Loucy (cell line): ENCODE measurements around the gene SMYD1.
"Not testable (repeated sequence)": the region's sequence is repeated elsewhere in the genome, so short reads cannot be mapped to it uniquely, and the experiment has no call there.

Source experiments
- H2AFZ ChIP-seq: fragments of 200-600 bp; sonication (generic); 2 replicates; pipeline ENCODE4 v1.6.0; 2016; ENCODE audit warnings: antibody characterized with exemption, mild to moderate bottlenecking, low read length, moderate library complexity
- H3F3A ChIP-seq: fragments of 200-600 bp; 2 replicates; pipeline ENCODE4 v1.6.0; 2016; ENCODE audit warnings: antibody characterized with exemption, low read depth, mild to moderate bottlenecking
- H3K27me3 ChIP-seq: fragments of 200-600 bp; sonication (generic); 2 replicates; pipeline ENCODE4 v1.6.1; 2014; ENCODE audit warnings: low read length, mild to moderate bottlenecking; ENCODE audit not compliant: insufficient read depth, poor library complexity, severe bottlenecking
- H3K36me3 ChIP-seq: fragments of 200-600 bp; sonication (generic); 2 replicates; pipeline ENCODE4 v1.6.1; 2016; ENCODE audit warnings: low read length; ENCODE audit not compliant: insufficient read depth
- H3K4me1 ChIP-seq: fragments of 200-600 bp; sonication (generic); 2 replicates; pipeline ENCODE4 v1.5.1; 2014; ENCODE audit warnings: low read length, mild to moderate bottlenecking; ENCODE audit not compliant: insufficient read depth, poor library complexity, severe bottlenecking
- H3K4me2 ChIP-seq: fragments of 200-600 bp; sonication (generic); 2 replicates; pipeline ENCODE4 v1.6.0; 2014; ENCODE audit warnings: antibody characterized with exemption, low read length, low read depth, mild to moderate bottlenecking; ENCODE audit not compliant: poor library complexity, severe bottlenecking
- H3K4me3 ChIP-seq: fragments of 200-600 bp; sonication (generic); 2 replicates; pipeline ENCODE4 v1.5.1; 2014; ENCODE audit warnings: low read length, mild to moderate bottlenecking, mixed read lengths; ENCODE audit not compliant: poor library complexity, severe bottlenecking
- H3K79me2 ChIP-seq: fragments of 200-600 bp; sonication (generic); 2 replicates; pipeline ENCODE4 v1.6.1; 2014; ENCODE audit warnings: low read length; ENCODE audit not compliant: insufficient read depth
- H3K9ac ChIP-seq: fragments of 200-600 bp; sonication (generic); 2 replicates; pipeline ENCODE4 v1.6.0; 2014; ENCODE audit warnings: mild to moderate bottlenecking, low read depth, low read length, moderate library complexity; ENCODE audit not compliant: poor library complexity, severe bottlenecking
- H3K9me2 ChIP-seq: fragments of 200-600 bp; sonication (generic); replicated peaks from 2 replicates; pipeline ENCODE4 v1.6.1; 2016; ENCODE audit warnings: low read depth, low read length, mixed read lengths
- H3K9me3 ChIP-seq: fragments of 200-600 bp; sonication (generic); 2 replicates; pipeline ENCODE4 v1.6.1; 2014; ENCODE audit warnings: mild to moderate bottlenecking, antibody characterized with exemption, low read length, low read depth; ENCODE audit not compliant: insufficient read depth
- H4K20me1 ChIP-seq: fragments of 200-600 bp; sonication (generic); 2 replicates; pipeline ENCODE4 v1.6.0; 2014; ENCODE audit warnings: antibody characterized with exemption, low read length, mild to moderate bottlenecking; ENCODE audit not compliant: insufficient read depth, poor library complexity, severe bottlenecking
- EZH2phosphoT487 ChIP-seq: fragments of 200-600 bp; IDR thresholded peaks from 2 replicates; pipeline ENCODE4 v1.6.1; 2018; ENCODE audit warnings: antibody characterized with exemption, mild to moderate bottlenecking, moderate library complexity, borderline replicate concordance
- TF ChIP-seq, protein P1 (sequence below): fragments of 200-600 bp; sonication (generic); conservative IDR thresholded peaks from 2 replicates; pipeline ENCODE4 v1.5.1; 2014; ENCODE audit warnings: mild to moderate bottlenecking, antibody characterized with exemption, low read length

Gene SMYD1

DNA sequence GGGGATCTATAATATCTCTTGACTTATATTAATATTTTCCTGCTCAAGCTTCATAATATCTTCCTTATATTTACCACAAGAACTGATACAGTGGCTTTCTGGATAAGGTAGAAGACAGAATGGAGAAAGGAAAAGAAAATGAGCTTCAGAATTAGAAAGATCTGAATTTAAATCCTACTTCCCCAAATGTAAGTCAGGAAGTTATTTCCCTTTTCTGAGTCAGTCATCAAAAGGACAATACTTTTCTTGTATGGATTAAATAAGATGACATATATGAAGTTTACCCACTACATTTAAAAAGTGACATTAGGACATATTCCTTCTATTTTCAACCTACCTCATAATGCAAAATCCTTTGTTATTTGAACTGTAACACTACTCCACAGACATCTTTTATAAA, 31.0 kb upstream of the SMYD1 start:
- H3K4me2 ChIP-seq, result no peak overlapping the region
- no peak overlapping the region for H2AFZ ChIP-seq
- H3K27me3 ChIP-seq, result no peaks in the 10 kb centered on the region
- H3K9me2 ChIP-seq, result no peaks in the 10 kb centered on the region
- H3K4me3 ChIP-seq, result no peak overlapping the region
- no peaks in the 10 kb centered on the region for H3K36me3 ChIP-seq
- H3K9me3 ChIP-seq, result no peaks in the 10 kb centered on the region
- no peaks in the 10 kb centered on the region for H3K79me2 ChIP-seq
- no peak overlapping the region for H3K9ac ChIP-seq
- no peaks in the 10 kb centered on the region for H3F3A ChIP-seq
- TF ChIP-seq, protein P1, sequence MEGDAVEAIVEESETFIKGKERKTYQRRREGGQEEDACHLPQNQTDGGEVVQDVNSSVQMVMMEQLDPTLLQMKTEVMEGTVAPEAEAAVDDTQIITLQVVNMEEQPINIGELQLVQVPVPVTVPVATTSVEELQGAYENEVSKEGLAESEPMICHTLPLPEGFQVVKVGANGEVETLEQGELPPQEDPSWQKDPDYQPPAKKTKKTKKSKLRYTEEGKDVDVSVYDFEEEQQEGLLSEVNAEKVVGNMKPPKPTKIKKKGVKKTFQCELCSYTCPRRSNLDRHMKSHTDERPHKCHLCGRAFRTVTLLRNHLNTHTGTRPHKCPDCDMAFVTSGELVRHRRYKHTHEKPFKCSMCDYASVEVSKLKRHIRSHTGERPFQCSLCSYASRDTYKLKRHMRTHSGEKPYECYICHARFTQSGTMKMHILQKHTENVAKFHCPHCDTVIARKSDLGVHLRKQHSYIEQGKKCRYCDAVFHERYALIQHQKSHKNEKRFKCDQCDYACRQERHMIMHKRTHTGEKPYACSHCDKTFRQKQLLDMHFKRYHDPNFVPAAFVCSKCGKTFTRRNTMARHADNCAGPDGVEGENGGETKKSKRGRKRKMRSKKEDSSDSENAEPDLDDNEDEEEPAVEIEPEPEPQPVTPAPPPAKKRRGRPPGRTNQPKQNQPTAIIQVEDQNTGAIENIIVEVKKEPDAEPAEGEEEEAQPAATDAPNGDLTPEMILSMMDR, result no peak
- no peak for TF ChIP-seq EZH2phosphoT487
- no peaks in the 10 kb centered on the region for H3K4me1 ChIP-seq
- no peaks in the 10 kb centered on the region for H4K20me1 ChIP-seq

GRCh38 chr2:88038263-88039105, 29.1 kb upstream of the SMYD1 start:
- Histone ChIP-seq H3K36me3 (no peaks in the 10 kb centered on the region), H2AFZ (no peak overlapping the region), H3K4me2 (no peak overlapping the region), H3K79me2 (no peaks in the 10 kb centered on the region), H3K9ac (no peak overlapping the region), H3K4me3 (no peak overlapping the region), H3K4me1 (no peaks in the 10 kb centered on the region), H3K27me3 (no peaks in the 10 kb centered on the region), H4K20me1 (no peaks in the 10 kb centered on the region), H3F3A (no peaks in the 10 kb centered on the region), H3K9me3 (no peaks in the 10 kb centered on the region), H3K9me2 (no peaks in the 10 kb centered on the region)
- TF ChIP-seq, protein P1, result no peak
- TF ChIP-seq EZH2phosphoT487, result no peak

- Histone ChIP-seq H3K27me3 (no peaks in the 10 kb centered on the region), H3K36me3 (no peaks in the 10 kb centered on the region), H4K20me1 (no peaks in the 10 kb centered on the region), H3K79me2 (no peaks in the 10 kb centered on the region), H3K9me2 (no peaks in the 10 kb centered on the region), H3F3A (no peaks in the 10 kb centered on the region), H3K4me2 (no peak overlapping the region), H3K4me3 (no peak overlapping the region), H3K9me3 (no peaks in the 10 kb centered on the region), H3K9ac (no peak overlapping the region), H3K4me1 (no peaks in the 10 kb centered on the region), H2AFZ (no peak overlapping the region)
- TF ChIP-seq, protein P1, result no peak
- no peak for TF ChIP-seq EZH2phosphoT487
These were observed 25.1 kb upstream of the SMYD1 start for GRCh38 chr2:88042476-88042875.

- H3K4me2 ChIP-seq, H3K79me2 ChIP-seq, H3K4me1 ChIP-seq, H3K9me2 ChIP-seq, H4K20me1 ChIP-seq, H3K9ac ChIP-seq, H3K4me3 ChIP-seq, H3K9me3 ChIP-seq, H3K36me3 ChIP-seq, H2AFZ ChIP-seq, H3K27me3 ChIP-seq, H3F3A ChIP-seq: not testable (repeated sequence)
These were observed 22.1 kb upstream of the SMYD1 start for GRCh38 chr2:88045561-88045960.
